MCF 10A (cell line): ENCODE data around the gene PDE9A. TPM values are rescaled to one million over a fixed set of nuclear protein-coding genes. Genes with fewer than 3 reads are reported as not detected.

Source experiments
- BruUV-seq: library from RNA; stranded (reverse); fragments of 400-500 nt; replicated peaks from 2 replicates; lab custom pipeline; 2021; lab: Mats Ljungman, UMichigan
- CTCF ChIA-PET: fragments of 300-600 bp; sonication (Branson Sonifier 250); formaldehyde crosslinking; extraction: SDS; loops from one replicate; lab custom pipeline; 2021; ENCODE audit warnings: antibody characterized with exemption, inconsistent platforms; lab: Yijun Ruan, JAX
- POLR2A ChIA-PET: fragments of 300-600, 350-650 bp; sonication (Branson Sonifier 250); formaldehyde crosslinking; extraction: SDS; loops from one replicate; lab custom pipeline; 2020; ENCODE audit warnings: antibody characterized with exemption, inconsistent platforms; lab: Yijun Ruan, JAX
- DNase-seq: peaks from one replicate; pipeline ENCODE4 v3.0.0-alpha.2; 2018; ENCODE audit not compliant: unreplicated experiment
- H3K27ac Mint-ChIP-seq: one replicate; pipeline ENCODE4 v1.8.0; 2022; ENCODE audit warnings: mild to moderate bottlenecking, low read depth, mixed read lengths; ENCODE audit not compliant: unreplicated experiment
- H3K27me3 Mint-ChIP-seq: one replicate; pipeline ENCODE4 v1.8.0; 2022; ENCODE audit warnings: mixed read lengths; ENCODE audit not compliant: insufficient read depth, unreplicated experiment
- H3K36me3 Mint-ChIP-seq: one replicate; pipeline ENCODE4 v1.8.0; 2022; ENCODE audit warnings: mild to moderate bottlenecking, moderate library complexity, mixed read lengths; ENCODE audit not compliant: insufficient read depth, unreplicated experiment
- H3K4me1 Mint-ChIP-seq: one replicate; pipeline ENCODE4 v1.8.0; 2022; ENCODE audit warnings: mixed read lengths; ENCODE audit not compliant: insufficient read depth, unreplicated experiment
- H3K4me3 Mint-ChIP-seq: one replicate; pipeline ENCODE4 v1.8.0; 2022; ENCODE audit warnings: mild to moderate bottlenecking, moderate library complexity, mixed read lengths; ENCODE audit not compliant: unreplicated experiment
- H3K9me3 Mint-ChIP-seq: one replicate; pipeline ENCODE4 v1.8.0; 2022; ENCODE audit warnings: mixed read lengths; ENCODE audit not compliant: unreplicated experiment
- CTCF ChIP-seq: fragments of 200-600 bp; IDR thresholded peaks from one replicate; pipeline ENCODE4 v1.8.0; 2022; ENCODE audit warnings: antibody characterized with exemption, mild to moderate bottlenecking; ENCODE audit not compliant: unreplicated experiment
- intact Hi-C: fragments of 100-400 bp; cut with micrococcal nuclease; formaldehyde crosslinking; loops from 2 replicates; pipeline ENCODE4 v1.14.1; 2022
- total RNA-seq: library from RNA; stranded (reverse); gene quantifications from 2 replicates; pipeline ENCODE4 v1.2.3, GENCODE V29; 2022

The PDE9A gene
- total RNA-seq, 1 experiment from 2014 or later: not detected

- Mint-ChIP-seq H3K27me3 (peaks cover 57% of the 10 kb centered on the region), H3K9me3 (no peaks in the 10 kb centered on the region), H3K4me3 (no peak overlapping the region), H3K4me1 (no peaks in the 10 kb centered on the region), H3K27ac (no peak overlapping the region), H3K36me3 (no peaks in the 10 kb centered on the region)
- ChIA-PET CTCF (no interaction called here), POLR2A (no interaction called here)
- BruUV-seq: no TSS peak
- no peak for DNase-seq
- TF ChIP-seq CTCF: no peak
- intact Hi-C loops: no loop called here
These were observed 111.5 kb downstream of the PDE9A start for GRCh38 chr21:42764883-42765282.

- no peak overlapping the region for H3K4me3 Mint-ChIP-seq
- H3K36me3 Mint-ChIP-seq: no peaks in the 10 kb centered on the region
- intact Hi-C loops: no loop called here
- ChIA-PET POLR2A (no interaction called here), CTCF (no interaction called here)
- no TSS peak for BruUV-seq
- H3K27me3 Mint-ChIP-seq: peaks cover 55% of the 10 kb centered on the region
- no peak for TF ChIP-seq CTCF
- H3K9me3 Mint-ChIP-seq: no peaks in the 10 kb centered on the region
- H3K4me1 Mint-ChIP-seq: no peaks in the 10 kb centered on the region
- DNase-seq: no peak
- H3K27ac Mint-ChIP-seq: no peak overlapping the region
These were observed 112.2 kb downstream of the PDE9A start for GRCh38 chr21:42765656-42766055.

GRCh38 chr21:42766739-42767560 is 113.5 kb downstream of the PDE9A start:
- no TSS peak for BruUV-seq
- DNase-seq: no peak
- intact Hi-C loops: no loop called here
- H3K9me3 Mint-ChIP-seq: no peaks in the 10 kb centered on the region
- TF ChIP-seq CTCF: no peak
- no peaks in the 10 kb centered on the region for H3K4me1 Mint-ChIP-seq
- no peaks in the 10 kb centered on the region for H3K36me3 Mint-ChIP-seq
- ChIA-PET POLR2A (interaction anchor here (0.6 kb wide), 1 partner anchor 87 kb away, joined by 3 read pairs; no protein-coding TSS in a partner anchor), CTCF (interaction anchor here (0.6 kb wide), 1 partner anchor 155 kb away, joined by 3 read pairs; no protein-coding TSS in a partner anchor)
- H3K27me3 Mint-ChIP-seq: peaks cover 61% of the 10 kb centered on the region
- no peak overlapping the region for H3K27ac Mint-ChIP-seq
- H3K4me3 Mint-ChIP-seq: no peak overlapping the region

GRCh38 chr21:42767561-42767835 is 114.1 kb downstream of the PDE9A start:
- no TSS peak for BruUV-seq
- Mint-ChIP-seq H3K36me3 (no peaks in the 10 kb centered on the region), H3K27me3 (peaks cover 57% of the 10 kb centered on the region), H3K4me3 (no peak overlapping the region), H3K4me1 (no peaks in the 10 kb centered on the region), H3K27ac (no peak overlapping the region), H3K9me3 (no peaks in the 10 kb centered on the region)
- ChIA-PET CTCF (no interaction called here), POLR2A (interaction anchor here (0.6 kb wide), 1 partner anchor 88 kb away, joined by 3 read pairs; no protein-coding TSS in a partner anchor)
- no peak for TF ChIP-seq CTCF
- DNase-seq: no peak
- intact Hi-C loops: no loop called here
